ENCODE results near the gene KCNH8.

The KCNH8 gene

DNA sequence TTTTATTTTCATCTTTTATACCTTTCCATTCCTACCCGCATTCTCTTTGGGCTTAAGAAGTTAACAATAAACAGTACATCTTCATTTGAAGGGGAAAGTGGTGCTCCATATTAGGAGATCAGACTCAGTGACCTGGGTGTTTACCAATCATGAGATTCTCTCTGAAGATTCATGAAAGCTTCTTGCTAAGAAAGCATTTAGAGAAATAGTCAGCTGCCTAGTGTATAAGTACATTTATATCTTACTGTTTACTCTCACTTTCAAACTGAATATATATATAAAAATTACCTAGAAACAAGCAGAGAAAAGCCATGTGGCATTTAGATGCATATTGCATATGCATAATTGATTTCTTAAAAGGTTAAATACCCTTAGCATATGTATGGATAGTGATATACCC, 100.5 kb downstream of the KCNH8 start:
- in situ Hi-C loops (cut with HindIII; ENCODE audit: low sequenced_read_pairs): no loop called here

DNA sequence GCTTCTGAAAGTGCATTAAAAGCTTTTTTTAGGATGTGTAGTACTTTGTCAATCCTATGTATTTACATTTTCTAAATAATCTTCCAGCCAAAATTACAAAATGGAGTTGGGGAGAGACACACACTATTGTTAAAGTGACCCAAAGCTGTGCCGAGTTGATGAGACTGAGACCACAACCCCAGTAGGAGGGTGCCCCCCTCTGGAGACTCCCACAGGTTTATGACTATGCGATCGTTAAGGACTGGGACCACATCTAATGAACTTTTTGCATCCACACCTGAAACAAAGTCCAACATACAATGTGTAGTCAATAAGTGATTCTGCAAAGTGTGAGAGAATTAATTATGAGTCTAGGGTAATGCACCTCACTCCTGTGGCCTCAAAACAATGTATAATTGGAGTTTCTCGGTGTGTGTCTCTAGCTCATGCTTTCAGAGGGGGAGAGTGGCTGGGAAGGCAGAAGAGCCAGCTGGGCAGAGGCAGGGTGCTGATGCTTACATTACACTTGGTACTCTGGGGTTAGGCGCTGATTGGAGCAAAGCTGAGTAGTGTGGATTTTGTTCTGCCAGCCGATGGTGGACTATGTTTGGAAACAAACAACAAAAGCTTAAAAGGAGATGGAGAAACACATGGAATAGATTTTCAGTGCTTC, 102.8 kb downstream of the KCNH8 start:
- in situ Hi-C loops (cut with HindIII; ENCODE audit: low sequenced_read_pairs): no loop called here

DNA sequence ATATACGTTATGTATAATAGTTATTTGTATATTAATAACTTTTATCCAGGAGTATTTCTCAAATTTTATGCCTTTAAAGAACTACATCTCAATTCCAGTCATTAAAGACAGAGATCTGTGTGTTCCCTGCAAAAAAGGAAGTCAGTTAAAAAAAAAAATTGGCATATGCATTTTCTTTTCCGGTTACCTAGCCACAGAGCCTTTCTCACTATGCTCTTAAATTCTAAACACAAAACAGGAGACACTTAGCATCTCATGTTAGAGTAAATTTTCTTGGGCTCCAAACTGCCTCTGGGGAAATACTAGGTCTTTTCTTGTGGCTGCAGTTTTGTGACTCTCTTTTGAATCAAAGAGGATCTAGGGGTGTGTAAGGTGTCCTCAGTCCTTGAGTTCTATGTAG, 105.9 kb downstream of the KCNH8 start:
- in situ Hi-C loops (cut with HindIII; ENCODE audit: low sequenced_read_pairs): no loop called here

DNA sequence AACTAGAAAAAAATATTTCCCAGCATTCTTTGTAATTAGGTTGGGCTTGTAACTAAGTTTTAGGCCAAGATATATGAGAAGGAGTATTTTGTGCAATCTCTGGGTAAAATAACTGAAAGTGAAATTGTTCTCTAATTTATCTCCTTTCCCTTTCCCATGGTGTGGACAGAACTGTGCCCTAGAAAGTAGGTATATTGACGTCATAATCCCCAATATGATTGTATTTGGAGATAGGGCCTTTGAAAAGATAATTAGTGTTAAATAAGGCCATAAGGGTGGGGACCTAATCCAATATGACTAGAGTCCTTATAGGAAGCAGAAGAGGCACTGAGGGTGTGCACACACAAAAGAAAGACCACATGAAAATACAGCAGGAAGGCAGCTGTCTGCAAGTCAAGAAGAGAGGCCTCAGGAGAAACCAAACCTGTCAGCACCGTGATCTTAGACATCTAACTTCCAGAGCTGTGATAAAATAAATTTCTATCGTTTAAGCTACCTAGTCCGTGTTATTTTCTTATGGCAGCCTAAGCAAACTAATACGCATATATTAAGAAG, 106.6 kb downstream of the KCNH8 start:
- in situ Hi-C loops (cut with HindIII; ENCODE audit: low sequenced_read_pairs): no loop called here

DNA sequence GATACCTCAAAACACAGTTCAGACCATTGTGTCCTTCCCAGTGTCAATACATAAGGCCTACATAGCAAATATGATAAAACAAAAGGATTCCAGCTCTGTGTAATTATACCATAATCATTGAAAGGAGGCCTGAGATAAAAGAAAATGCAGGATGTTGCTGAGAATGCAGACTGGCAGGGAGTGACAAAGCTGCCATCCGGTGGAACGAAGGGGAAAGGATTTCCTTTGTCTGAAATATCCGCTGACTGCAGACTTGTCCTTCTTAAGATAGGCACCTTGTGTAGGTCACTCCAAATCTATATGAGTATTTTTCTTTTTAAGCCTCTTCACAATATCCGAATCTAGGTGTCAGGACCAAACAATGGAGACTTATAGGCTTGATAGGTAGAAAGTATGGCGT, 108.0 kb downstream of the KCNH8 start:
- in situ Hi-C loops (cut with HindIII; ENCODE audit: low sequenced_read_pairs): no loop called here

DNA sequence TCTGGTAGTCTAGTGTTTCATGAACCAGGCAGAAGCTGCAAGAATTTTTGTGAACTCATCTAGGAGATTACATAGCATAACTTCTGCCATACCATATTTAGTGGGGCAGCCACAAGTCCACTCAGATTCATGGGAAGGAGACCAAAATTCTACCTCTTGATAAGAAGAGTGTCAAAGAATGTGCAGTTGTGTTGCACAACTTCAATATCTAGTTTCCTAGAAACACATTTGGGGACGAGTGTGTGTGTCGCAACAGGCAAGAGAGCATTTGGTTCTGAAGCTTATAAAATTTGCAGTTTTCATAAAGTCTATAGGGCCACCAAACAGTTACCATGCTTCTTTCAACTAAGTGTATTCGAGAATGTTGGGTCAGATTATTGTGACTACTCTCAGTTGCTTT, 115.3 kb downstream of the KCNH8 start:
- in situ Hi-C loops (cut with HindIII; ENCODE audit: low sequenced_read_pairs): no loop called here

DNA sequence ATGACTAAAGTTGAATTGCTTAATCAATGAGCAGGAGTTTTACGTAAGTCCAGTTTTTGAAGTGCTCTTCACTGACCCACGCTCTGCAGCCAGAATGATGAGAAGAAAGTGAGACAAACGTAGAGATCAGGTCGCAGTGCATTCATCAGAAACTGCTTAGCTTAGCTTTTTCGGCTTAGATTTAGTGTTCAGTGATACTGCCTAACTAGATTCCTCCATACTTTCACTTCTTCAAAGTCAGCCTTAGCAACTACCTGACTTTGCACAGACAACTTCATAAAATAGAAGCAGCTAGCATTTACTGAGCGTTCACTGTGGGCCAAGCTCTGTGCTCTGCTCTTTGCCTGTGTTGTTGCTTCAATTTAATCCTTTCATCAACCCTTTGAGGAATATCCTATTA, 116.1 kb downstream of the KCNH8 start:
- in situ Hi-C loops (cut with HindIII; ENCODE audit: low sequenced_read_pairs): no loop called here

DNA sequence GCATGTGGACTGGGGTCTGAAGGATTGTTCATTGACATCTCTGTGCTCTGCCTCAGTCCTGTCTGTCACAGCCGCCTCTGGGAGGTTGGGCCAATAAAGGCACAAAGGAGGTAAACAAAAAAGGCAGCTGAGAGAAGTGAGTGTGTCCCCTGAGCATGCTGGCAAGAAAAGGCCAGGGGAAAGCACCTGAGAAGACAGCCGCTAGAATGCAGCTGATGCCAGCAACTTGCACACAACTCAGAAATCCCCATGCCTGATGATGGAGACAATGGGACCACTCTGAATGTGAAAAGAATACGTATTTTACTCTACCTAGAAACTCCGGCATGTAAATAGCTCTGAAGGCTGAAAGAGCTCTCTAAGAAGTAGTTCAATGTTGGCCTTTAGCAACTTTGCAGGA, 118.7 kb downstream of the KCNH8 start:
- in situ Hi-C loops (cut with HindIII; ENCODE audit: low sequenced_read_pairs): no loop called here

DNA sequence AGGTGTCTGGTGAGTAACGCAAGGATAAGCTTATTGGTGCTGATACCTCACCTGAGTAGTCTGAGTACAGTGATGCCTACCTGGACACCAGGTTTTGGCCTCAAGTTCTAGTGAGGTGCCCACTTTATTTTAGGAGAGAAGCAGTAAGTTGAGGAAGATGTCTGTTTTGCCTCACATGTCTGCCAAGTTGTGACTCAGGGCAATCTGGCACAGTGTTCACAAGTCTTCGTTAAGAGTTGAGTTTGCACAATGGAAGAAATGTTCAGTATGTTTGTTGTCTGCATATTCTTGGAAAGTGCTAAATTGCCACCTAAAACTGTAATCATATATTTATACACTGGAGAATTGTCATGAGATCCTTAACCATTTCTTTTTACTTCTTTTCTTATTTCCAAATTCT, 122.2 kb downstream of the KCNH8 start:
- in situ Hi-C loops (cut with HindIII; ENCODE audit: low sequenced_read_pairs): no loop called here

DNA sequence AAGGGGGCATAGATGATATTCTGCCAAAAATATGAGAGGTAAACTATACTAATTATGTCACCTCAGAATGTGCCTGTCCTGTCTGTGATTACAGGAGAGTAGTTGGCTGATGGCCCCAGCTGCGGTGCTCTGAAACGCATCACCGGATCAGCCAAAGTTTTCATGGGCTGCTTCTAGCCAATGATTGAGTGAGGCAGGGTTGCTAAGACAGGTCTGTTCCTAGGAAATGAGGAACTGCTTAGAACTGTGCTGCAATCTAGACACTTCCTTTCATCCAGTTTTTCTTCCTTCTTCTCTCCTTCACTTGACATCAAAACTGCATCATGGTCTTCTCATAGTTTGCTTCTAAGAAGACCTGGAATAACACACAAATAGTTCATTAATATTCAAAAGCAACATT, 124.0 kb downstream of the KCNH8 start:
- in situ Hi-C loops (cut with HindIII; ENCODE audit: low sequenced_read_pairs): no loop called here

DNA sequence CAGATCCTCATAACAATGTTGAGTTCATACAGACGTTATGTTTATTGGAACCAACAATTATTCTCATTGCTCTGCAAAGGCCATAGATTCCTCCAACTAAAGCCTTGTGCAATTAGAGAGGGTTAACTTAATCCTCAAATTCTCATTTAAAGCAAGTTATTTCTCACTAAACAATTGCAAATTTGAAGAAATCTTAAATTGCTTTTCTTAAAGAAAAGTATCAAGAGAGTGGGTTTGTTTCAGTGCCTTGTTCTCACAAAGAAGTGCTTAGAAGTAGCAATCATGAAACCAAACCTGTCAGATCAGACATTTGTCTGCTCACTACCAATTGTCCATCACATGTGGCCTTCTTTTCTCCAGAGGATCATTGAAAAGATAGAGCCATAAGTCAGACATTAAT, 124.8 kb downstream of the KCNH8 start:
- in situ Hi-C loops (cut with HindIII; ENCODE audit: low sequenced_read_pairs): no loop called here

DNA sequence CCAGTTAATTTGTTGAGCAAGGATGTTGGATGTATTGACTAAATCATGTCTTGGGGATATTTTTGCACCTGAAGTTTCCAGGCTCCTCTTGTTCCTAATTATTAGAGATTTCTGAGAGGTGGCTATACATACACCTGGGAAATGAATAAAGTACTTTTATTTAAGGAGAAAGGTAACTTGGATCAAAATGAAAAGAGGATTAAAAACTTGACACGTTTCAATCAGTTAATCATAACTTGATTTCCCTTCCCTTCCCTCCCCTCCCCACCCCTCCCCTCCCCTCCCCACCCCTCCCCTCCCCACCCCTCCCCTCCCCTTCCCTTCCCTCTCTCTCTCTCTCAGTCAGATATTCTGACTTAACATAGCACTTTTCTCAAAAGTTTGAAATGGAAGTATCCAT, 126.3 kb downstream of the KCNH8 start:
- in situ Hi-C loops (cut with HindIII; ENCODE audit: low sequenced_read_pairs): no loop called here

DNA sequence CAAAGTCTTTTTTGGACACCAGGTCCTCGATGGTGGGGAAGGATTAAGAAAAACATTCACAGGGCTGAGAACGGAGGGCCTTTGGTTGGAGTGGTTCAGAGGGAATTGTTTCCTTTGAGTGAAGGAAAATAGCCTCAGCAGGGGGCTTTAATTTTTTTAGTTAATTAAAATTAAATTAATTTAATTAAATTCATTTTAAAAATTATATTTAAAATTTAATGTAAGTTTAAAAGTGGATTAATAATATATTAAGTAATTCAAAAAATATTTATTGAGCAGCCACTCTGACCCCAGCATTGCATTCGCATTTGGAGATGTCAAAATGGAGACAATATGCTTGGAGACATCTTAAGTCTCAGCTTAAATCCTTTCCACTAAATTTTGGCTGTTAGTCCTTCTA, 136.7 kb downstream of the KCNH8 start:
- in situ Hi-C loops (cut with HindIII; ENCODE audit: low sequenced_read_pairs): no loop called here

DNA sequence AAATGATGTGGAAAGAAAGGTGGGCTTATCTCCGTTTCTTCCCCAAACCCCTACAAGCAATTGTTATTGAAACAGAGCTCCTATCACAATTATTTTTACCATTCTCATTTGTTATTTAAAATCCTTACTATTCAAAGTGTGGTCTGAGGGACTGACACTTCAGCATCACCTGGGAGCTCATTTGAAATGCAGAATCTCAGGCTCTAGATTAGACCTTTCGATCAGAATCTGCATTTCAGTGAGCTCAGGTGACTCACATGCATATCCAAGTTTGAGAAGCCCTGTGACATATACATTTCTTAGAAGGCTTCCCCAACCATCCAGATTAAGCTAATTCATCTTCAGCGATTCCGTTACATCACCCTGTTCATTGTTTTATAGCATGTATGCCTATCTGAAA, 145.0 kb downstream of the KCNH8 start:
- in situ Hi-C loops (cut with HindIII; ENCODE audit: low sequenced_read_pairs): no loop called here

DNA sequence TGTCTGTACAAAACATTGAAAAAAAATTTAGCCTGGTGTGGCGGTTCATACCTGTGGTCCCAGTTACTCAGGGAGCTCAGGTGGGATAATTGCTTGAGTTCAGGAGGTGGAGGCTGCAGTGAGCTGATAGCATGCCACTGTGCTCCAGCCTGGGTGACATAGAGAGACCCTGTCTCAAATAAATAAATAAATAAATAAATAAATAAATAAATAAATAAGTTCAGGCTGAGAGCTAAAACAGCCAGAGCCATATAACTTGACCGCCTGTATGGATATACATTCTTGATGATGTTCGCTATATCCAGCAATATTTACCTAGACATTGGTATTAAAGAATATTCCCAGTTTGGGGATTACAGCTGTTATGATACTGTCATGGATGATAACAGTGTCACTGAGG, 146.9 kb downstream of the KCNH8 start:
- in situ Hi-C loops (cut with HindIII; ENCODE audit: low sequenced_read_pairs): no loop called here

DNA sequence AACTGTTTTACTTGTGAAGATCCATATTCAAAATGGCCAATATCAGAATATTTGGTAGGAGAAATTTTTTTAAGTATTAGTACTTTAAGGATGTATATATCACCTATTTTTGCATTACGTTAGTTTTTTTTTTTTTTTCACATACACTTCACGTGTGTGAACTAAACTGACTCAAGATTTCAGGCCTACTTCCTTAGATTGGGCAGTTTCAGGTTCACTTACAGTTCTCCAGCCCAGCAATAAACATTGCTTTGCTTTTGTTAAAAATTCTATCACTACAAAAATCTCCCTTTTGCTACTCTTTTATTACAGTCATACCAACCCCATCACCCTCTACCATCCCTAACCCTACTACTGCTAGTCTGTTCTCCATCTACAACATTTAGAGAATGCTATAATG, 183.6 kb downstream of the KCNH8 start:
- in situ Hi-C loops (cut with HindIII; ENCODE audit: low sequenced_read_pairs): no loop called here

DNA sequence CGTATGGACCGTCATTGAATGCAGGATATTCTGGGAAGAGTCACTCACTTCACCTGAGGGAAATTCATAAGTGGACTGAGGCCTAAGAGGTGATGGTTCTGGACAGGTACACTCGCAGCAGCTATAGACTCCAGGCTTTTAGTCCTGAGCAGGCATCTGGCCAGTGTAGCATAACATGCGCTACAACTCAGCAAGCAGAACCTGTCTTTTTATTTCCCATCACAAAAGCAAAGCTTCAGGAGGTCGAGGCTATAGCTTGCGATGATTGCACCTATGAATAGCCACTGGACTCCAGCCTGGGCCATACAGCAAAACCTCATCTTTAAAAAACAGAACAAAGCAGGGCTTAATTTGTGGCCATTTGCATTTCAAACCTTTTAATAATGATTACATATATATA, 185.8 kb downstream of the KCNH8 start:
- in situ Hi-C loops (cut with HindIII; ENCODE audit: low sequenced_read_pairs): no loop called here

DNA sequence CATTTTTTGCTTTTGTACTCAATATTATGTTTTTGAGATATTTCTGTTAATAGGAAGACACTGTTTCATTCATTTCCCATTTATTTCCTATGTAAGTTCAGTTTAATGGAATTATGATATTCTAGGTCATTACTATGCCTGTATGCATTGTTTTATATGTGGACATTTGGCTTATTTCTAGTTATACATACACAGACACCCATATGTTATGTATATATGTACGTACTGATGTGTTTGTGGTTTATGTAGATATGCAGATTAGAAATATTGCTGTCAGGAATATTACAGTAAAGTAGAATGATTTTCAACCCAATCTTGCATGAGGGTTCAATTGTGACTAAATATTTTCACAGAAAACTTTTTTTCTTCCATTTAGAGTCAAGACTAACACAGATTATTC, 190.5 kb downstream of the KCNH8 start:
- in situ Hi-C loops (cut with HindIII; ENCODE audit: low sequenced_read_pairs): no loop called here

DNA sequence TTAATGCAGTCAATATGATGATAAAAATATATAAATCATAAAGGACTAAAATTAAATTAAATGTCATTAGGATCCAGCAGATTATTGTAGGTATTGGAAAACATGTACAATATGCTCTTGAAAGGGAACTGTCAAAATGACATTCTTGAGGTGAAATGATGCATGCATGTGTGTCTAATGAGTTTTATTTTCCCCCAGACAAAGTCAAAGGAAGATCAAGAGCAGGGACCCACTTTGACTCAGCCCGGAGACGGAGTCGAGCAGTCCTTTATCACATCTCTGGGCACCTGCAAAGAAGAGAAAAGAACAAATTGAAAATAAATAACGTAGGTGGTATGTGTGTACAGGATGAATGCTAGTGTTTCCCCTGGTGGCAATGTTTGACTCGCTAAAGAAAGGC, 194.1 kb downstream of the KCNH8 start:
- in situ Hi-C loops (cut with HindIII; ENCODE audit: low sequenced_read_pairs): no loop called here

DNA sequence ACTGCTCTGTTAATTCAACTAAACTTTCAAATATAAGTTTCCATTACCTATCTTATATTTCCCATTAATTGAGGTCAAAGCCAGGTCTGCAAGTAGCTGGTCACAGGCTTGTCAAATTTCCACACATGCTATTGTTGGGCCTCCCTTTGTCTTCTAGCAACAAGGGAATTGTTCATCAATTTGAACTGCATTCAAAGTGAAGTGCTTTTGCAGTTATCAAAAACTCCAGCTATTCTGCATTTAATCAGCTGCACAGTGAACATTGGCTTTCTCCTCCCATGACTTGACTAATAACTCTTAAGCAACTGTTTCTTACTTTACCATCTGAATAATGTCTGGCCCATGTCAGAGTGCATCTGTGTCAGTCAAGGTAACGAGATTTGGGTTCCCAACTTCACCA, 198.4 kb downstream of the KCNH8 start:
- in situ Hi-C loops (cut with HindIII; ENCODE audit: low sequenced_read_pairs): no loop called here

DNA sequence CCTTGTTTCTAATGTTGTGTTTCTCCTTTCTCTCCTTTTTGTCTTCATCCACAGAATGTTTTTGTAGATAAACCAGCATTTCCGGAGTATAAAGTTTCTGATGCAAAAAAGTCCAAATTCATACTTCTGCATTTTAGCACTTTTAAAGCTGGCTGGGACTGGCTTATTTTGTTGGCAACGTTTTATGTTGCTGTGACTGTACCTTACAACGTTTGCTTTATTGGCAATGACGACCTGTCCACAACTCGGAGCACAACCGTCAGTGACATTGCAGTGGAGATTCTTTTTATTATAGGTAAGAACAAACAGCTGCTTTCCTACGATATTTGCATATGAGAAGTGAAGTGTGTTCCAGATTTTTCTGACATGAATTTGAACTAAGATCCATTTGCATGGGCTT, 199.4 kb downstream of the KCNH8 start:
- in situ Hi-C loops (cut with HindIII; ENCODE audit: low sequenced_read_pairs): no loop called here

DNA sequence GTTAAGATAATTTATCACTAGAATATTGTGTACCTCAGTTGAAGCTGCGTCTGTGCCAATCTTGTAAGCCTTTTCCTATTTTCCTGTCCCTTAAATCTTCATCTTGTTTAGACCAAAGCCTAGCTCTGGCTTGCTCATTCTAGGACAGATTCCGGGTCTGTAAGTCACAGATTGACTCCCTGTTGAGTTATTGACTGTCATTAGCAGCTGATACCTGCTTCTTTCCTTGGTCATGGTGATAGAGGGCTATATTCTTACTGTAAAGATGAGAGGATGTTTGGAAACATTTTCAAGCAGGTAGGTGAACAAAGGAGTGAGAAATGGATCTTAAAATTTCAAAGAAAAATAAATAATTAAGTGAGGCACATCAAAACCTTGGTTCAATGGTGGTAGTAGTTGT, 200.2 kb downstream of the KCNH8 start:
- in situ Hi-C loops (cut with HindIII; ENCODE audit: low sequenced_read_pairs): no loop called here

DNA sequence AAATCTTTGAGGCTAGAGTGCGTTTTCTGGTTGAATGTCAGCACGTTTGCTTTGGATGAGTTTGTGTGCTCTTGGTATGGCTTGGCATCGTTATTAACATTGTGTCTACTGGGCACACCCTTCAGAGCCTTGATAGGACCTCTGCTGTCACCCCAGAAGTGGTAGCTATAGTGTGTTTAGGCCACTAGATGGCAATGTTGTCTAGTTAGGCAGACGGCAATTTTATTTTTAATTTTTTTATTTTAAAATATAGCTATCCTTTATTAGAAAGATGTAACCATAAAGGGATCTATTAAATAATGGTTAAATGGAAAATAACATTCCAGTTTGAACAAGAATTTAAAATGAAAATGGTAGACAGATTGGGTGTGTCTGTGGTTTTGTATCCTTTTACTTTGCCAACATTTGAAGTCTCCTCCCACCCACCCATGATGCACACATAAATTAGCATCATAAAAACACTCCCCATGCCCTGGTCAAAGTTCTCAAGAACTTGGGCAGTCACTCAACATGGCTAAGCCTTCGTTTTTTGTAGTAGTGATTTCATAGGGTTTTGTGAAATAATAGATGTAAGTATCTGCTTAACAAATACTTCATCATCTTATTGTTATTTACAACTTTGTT, 200.7 kb downstream of the KCNH8 start:
- in situ Hi-C loops (cut with HindIII; ENCODE audit: low sequenced_read_pairs): no loop called here

Data from DLD1 (cell line).